Spleen (tissue), 11 donors: Measurements from ENCODE around the gene CDH16. TPM values are rescaled to one million over a fixed set of nuclear protein-coding genes. Genes with fewer than 3 reads are reported as not detected.
A peak's percentile ranks its signal among the peaks of the same experiment; 100 is the strongest.

Experiments used
- DNase-seq: peaks from one replicate; pipeline ENCODE4 v3.0.0-alpha.2; 2020
- H3K27ac ChIP-seq, 8 donors: fragments of 200-600 bp; sonication (generic) in 7 of 8; 1 replicate in 4 of 8; 2 replicates in 4 of 8; pipeline versions ENCODE4 v1.5.0 to v1.8.0; 2016 to 2021; ENCODE audit warnings: inconsistent platforms in 4 of 8, mild to moderate bottlenecking in 4 of 8, moderate library complexity in 1 of 8
- H3K27me3 ChIP-seq, 7 donors: fragments of 200-600 bp; sonication (generic) in 6 of 7; replicated peaks in 1 of 7; 1 replicate in 4 of 7; 2 replicates in 3 of 7; pipeline versions ENCODE4 v1.5.0 to v1.8.0; 2016 to 2021; ENCODE audit warnings: inconsistent platforms in 3 of 7, mild to moderate bottlenecking in 1 of 7
- H3K36me3 ChIP-seq, 6 donors: fragments of 200-600 bp; sonication (generic) in 5 of 6; 1 replicate in 4 of 6; 2 replicates in 2 of 6; pipeline versions ENCODE4 v1.5.0 to v1.8.0; 2016 to 2021; ENCODE audit warnings: inconsistent platforms in 2 of 6
- H3K4me1 ChIP-seq, 6 donors: fragments of 200-600 bp; sonication (generic) in 5 of 6; 1 replicate in 3 of 6; 2 replicates in 3 of 6; pipeline versions ENCODE4 v1.5.0 to v1.8.0; 2016 to 2021; ENCODE audit warnings: inconsistent platforms in 3 of 6
- H3K4me3 ChIP-seq, 8 donors: fragments of 200-600 bp; sonication (generic) in 7 of 8; 1 replicate in 4 of 8; 2 replicates in 4 of 8; pipeline versions ENCODE4 v1.5.0 to v1.8.0; 2016 to 2021; ENCODE audit warnings: inconsistent platforms in 4 of 8, mild to moderate bottlenecking in 4 of 8, moderate library complexity in 2 of 8
- H3K9me3 ChIP-seq, 8 donors: fragments of 200-600 bp; sonication (generic) in 7 of 8; 1 replicate in 4 of 8; 2 replicates in 4 of 8; pipeline versions ENCODE4 v1.5.0 to v1.8.0; 2016 to 2021; ENCODE audit warnings: inconsistent platforms in 4 of 8
- CTCF ChIP-seq, 11 experiments: fragments of 200-600 bp in 7 of 11; fragments of 450-650 bp in 4 of 11; sonication (generic) in 4 of 11; IDR thresholded peaks in 8 of 11; conservative IDR thresholded peaks in 3 of 11; 1 replicate in 7 of 11; 2 replicates in 4 of 11; pipeline versions ENCODE4 v1.4.0 to v1.8.0; 2016 to 2021; ENCODE audit warnings: antibody characterized with exemption in 11 of 11, inconsistent platforms in 4 of 11, mild to moderate bottlenecking in 1 of 11
- POLR2A ChIP-seq, 3 donors: fragments of 450-650 bp; IDR thresholded peaks; one replicate each; pipeline ENCODE4 v1.5.1; 2017; ENCODE audit warnings: antibody characterized with exemption in 3 of 3, mild to moderate bottlenecking in 1 of 3
- POLR2AphosphoS5 ChIP-seq, 3 donors: sonication (generic); formaldehyde crosslinking; IDR thresholded peaks; one replicate each; pipeline ENCODE4 v1.5.1; 2017; ENCODE audit warnings: antibody characterized with exemption in 3 of 3
- WGBS, 5 donors: extraction: QIAGEN DNeasy Blood & Tissue Kit in 3 of 5; methylation state at CpG; one replicate each; pipeline versions ENCODE4 v1.1.5 to v1.1.7; 2013 to 2018; 5-methylcytosine and 5-hydroxymethylcytosine counted together
- intact Hi-C: fragments of 100-400 bp; cut with DNase I; formaldehyde crosslinking; loops from one replicate; pipeline ENCODE4 v1.15.0; 2023; ENCODE audit warnings: low total_unique reads
- polyA plus RNA-seq, 3 donors: library from polyadenylated mRNA; stranded (reverse); fragments of 200-250 nt; gene quantifications; one replicate each; pipeline ENCODE4 v1.2.1, GENCODE V29; 2013
- total RNA-seq, 7 donors: library from RNA; depleted of rRNA in 3 of 7; stranded (reverse); fragments of >200 nt in 3 of 7; fragmentation: NEBNext Ultra II Directional in 4 of 7; extraction: Animal tissue kit (Norgen Biotek cat#: 25700) in 4 of 7; gene quantifications; one replicate each; pipeline versions ENCODE4 v1.1.0 to v1.2.1, GENCODE V29; 2016 to 2021
- donor health status: healthy with polysubstance abuse.
- donor health status: DM: no; HTN: no; CAD: no; lungs with moderate emphysema.
- donor health status: DM: no; HTN: no; CAD: no.
- donor health status: Bipolar disorder and iron deficiency.
- donor health status: healthy.
- donor health status: DM: no; HTN: no; CAD: no.
- donor health status: DM: yes; HTN: yes; CAD: no.

CDH16 gene
- total and polyA plus RNA-seq, 10 donors = not detected

GRCh38 chr16:66930189-66930588 is 11.5 kb upstream of the CDH16 start:
- Histone ChIP-seq H3K4me3 (no peak overlapping the region), H3K27ac (no peak overlapping the region), H3K36me3 (peaks cover 0 to 30% (median 11%) of the 10 kb centered on the region in 6 donors), H3K9me3 (no peaks in the 10 kb centered on the region), H3K4me1 (peaks cover 16 to 54% (median 30%) of the 10 kb centered on the region in 6 donors), H3K27me3 (peaks cover 0 to 16% (median 10%) of the 10 kb centered on the region in 7 donors)
- WGBS, 5 donors = 54 to 100% (median 66%) methylated on average over 1 to 4 of the region's 4 CpGs
- TF ChIP-seq POLR2AphosphoS5 (IDR thresholded peaks at IDR 0.05) (peak in 1 of 3 donors; percentile 33), CTCF (IDR thresholded peaks at IDR 0.05 in 8 of 11, conservative IDR thresholded peaks at IDR 0.05 in 3 of 11) (no peak), POLR2A (IDR thresholded peaks at IDR 0.05) (no peak)
- intact Hi-C loops = no loop called here
- DNase-seq = no peak

- peaks cover 0 to 30% (median 23%) of the 10 kb centered on the region in 7 donors for H3K27me3 ChIP-seq
- H3K9me3 ChIP-seq = no peaks in the 10 kb centered on the region
- H3K36me3 ChIP-seq = peaks cover 0 to 30% (median 11%) of the 10 kb centered on the region in 6 donors
- intact Hi-C loops = no loop called here
- DNase-seq = no peak
- H3K4me1 ChIP-seq = peaks cover 19 to 61% (median 36%) of the 10 kb centered on the region in 6 donors
- H3K4me3 ChIP-seq = no peak overlapping the region
- TF ChIP-seq CTCF (IDR thresholded peaks at IDR 0.05 in 8 of 11, conservative IDR thresholded peaks at IDR 0.05 in 3 of 11) = peak in 2 of 11 experiments; percentile 9 to 13
- no peak for TF ChIP-seq POLR2A (IDR thresholded peaks at IDR 0.05)
- WGBS, 5 donors = 81 to 85% (median 83%) methylated on average over 10 of the region's 10 CpGs
- no peak overlapping the region for H3K27ac ChIP-seq
Measured at GRCh38 chr16:66928702-66929388, 10.2 kb upstream of the CDH16 start.

- TF ChIP-seq POLR2AphosphoS5 (IDR thresholded peaks at IDR 0.05) (peak in 1 of 3 donors; percentile 7), POLR2A (IDR thresholded peaks at IDR 0.05) (no peak), CTCF (IDR thresholded peaks at IDR 0.05 in 8 of 11, conservative IDR thresholded peaks at IDR 0.05 in 3 of 11) (no peak)
- intact Hi-C loops = no loop called here
- H3K36me3 ChIP-seq = peaks cover 0 to 30% (median 11%) of the 10 kb centered on the region in 6 donors
- peaks cover 14 to 54% (median 30%) of the 10 kb centered on the region in 6 donors for H3K4me1 ChIP-seq
- no peak overlapping the region for H3K4me3 ChIP-seq
- WGBS, 5 donors = 87 to 96% (median 93%) methylated on average over 8 of the region's 8 CpGs
- peaks cover 0 to 37% (median 27%) of the 10 kb centered on the region in 7 donors for H3K27me3 ChIP-seq
- no peaks in the 10 kb centered on the region for H3K9me3 ChIP-seq
- no peak for DNase-seq
- H3K27ac ChIP-seq = no peak overlapping the region
Measured at GRCh38 chr16:66927918-66928649, 9.4 kb upstream of the CDH16 start.

GRCh38 chr16:66926961-66927436 is 8.3 kb upstream of the CDH16 start:
- peaks cover 0 to 21% (median 5%) of the 10 kb centered on the region in 6 donors for H3K36me3 ChIP-seq
- H3K27me3 ChIP-seq = peaks cover 0 to 48% (median 27%) of the 10 kb centered on the region in 7 donors
- TF ChIP-seq POLR2AphosphoS5 (IDR thresholded peaks at IDR 0.05) = no peak
- TF ChIP-seq POLR2A (IDR thresholded peaks at IDR 0.05) = no peak
- TF ChIP-seq CTCF (IDR thresholded peaks at IDR 0.05 in 8 of 11, conservative IDR thresholded peaks at IDR 0.05 in 3 of 11) = no peak
- peaks cover 5 to 43% (median 19%) of the 10 kb centered on the region in 6 donors for H3K4me1 ChIP-seq
- no peaks in the 10 kb centered on the region for H3K9me3 ChIP-seq
- peak overlapping the region in 1 of 8 donors; percentile 11 for H3K27ac ChIP-seq
- 26 to 65% (median 45%) methylated on average over 3 of the region's 3 CpGs for WGBS, 5 donors
- intact Hi-C loops = no loop called here
- H3K4me3 ChIP-seq = no peak overlapping the region
- no peak for DNase-seq
